GM12872 (cell line): Measurements from ENCODE around the gene PRRX1.

Source experiments
- TF ChIP-seq, protein P1 (sequence below): IDR thresholded peaks from 3 replicates; pipeline ENCODE4 v1.5.1; 2011; ENCODE audit warnings: low read depth, mild to moderate bottlenecking, low read length, moderate library complexity; ENCODE audit not compliant: insufficient read depth

The PRRX1 gene

DNA sequence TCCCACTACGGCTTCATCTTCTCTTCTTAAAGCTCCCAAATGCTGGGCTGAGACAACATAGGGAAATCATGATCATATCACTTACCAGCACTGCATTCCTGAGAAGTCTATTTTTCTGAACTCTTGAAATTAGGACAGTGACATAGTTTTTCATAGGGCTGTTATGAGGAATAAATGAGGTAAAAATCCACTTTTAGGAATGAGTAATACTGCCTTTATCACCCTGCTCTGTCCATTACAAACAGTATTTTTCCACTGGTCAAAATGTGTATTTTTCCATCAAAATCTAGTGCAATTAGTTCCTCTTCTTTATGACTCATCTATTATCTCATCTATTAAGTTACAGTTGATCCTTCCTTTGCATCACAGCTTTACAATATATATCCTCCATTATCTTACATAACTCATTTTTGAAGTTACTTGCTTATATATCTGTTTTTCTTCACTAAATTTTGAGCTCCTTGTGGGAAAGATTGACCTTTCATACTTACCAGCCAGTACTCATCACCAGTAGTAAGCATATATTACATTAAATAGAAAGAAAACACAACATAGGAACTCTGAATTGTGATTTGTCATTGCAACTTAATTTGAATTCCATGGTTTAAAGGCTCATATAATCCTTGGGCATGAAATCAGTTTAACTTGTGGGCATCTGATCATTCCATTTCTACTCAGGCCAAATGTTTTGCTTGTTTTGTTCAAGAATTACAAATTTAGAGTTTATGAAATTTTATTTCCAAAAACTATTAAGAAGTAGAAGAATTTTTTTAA, 37.1 kb downstream of the PRRX1 start:
- TF ChIP-seq, protein P1, sequence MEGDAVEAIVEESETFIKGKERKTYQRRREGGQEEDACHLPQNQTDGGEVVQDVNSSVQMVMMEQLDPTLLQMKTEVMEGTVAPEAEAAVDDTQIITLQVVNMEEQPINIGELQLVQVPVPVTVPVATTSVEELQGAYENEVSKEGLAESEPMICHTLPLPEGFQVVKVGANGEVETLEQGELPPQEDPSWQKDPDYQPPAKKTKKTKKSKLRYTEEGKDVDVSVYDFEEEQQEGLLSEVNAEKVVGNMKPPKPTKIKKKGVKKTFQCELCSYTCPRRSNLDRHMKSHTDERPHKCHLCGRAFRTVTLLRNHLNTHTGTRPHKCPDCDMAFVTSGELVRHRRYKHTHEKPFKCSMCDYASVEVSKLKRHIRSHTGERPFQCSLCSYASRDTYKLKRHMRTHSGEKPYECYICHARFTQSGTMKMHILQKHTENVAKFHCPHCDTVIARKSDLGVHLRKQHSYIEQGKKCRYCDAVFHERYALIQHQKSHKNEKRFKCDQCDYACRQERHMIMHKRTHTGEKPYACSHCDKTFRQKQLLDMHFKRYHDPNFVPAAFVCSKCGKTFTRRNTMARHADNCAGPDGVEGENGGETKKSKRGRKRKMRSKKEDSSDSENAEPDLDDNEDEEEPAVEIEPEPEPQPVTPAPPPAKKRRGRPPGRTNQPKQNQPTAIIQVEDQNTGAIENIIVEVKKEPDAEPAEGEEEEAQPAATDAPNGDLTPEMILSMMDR: no peak

DNA sequence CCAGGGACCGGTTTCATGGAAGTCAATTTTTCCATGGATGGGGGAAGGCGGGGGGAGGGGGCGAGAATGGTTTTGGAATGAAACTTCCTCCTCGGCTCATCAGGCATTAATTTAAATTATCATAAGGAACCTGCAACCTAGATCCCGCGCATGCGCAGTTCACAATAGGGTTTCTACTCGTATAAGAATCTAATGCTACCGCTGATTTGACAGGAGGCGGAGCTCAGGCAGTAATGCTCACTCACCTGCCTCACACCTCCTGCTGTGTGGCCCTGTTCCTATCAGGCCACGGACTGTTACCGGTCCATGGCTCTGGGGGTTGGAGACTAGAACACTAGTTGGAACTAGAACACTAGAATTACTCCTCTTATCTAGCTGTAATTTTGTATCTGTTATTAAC, 38.0 kb downstream of the PRRX1 start:
- TF ChIP-seq, protein P1: no peak

DNA sequence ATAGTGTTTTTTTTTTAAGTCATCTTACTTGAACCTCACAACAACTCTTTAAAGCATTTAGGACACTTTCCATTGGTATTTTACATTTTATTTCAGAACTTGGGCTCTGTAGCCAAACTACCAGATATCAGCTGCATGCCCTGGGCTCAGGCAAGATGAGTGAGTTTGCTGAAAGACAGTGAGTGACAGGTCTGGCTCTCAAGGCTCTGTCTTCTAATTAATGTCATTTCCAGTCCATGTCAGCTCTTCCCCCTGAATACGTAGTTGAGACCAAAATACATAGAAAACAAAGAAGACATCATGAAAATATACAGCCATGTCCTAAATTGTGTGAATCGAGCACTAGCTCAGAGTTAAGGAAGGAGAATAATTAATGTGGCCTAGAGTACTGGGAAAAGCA, 39.7 kb downstream of the PRRX1 start:
- TF ChIP-seq, protein P1: no peak

DNA sequence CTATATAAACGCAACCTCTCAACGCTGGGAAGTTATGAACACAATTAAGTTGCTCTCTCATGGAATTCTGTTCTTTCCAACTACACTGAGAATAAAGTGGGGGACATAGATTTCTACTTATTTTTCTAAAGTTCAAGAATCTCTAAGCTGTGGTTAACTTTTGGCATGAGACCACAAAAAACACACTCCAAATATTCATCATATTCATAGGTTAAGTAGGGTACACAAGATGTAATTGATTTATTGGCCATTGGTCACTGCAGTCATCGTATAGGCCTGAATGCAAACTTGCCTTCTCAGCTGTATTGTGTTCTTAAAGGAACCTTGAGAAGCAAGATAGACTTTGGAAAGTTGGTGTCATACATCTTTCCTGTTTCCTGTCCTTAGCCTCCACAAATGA, 40.3 kb downstream of the PRRX1 start:
- TF ChIP-seq, protein P1: no peak

DNA sequence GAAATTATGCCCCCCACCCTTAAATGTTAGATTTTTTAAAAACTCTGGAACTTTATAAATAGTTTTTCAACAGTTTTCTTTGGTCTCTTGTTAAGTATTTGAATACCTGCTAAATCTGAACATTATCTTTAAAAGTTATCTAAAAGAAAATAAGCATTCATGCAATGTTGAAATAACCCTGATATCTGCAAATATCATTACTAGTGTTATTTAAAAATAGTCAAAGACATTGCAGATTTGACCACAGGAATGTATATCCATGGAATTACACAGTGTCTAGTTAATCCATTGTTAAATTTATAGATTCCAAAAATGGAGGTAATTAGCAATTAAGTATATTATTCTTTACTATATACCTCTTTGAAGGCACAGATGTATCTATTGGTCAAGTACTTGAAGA, 42.0 kb downstream of the PRRX1 start:
- TF ChIP-seq, protein P1: no peak

DNA sequence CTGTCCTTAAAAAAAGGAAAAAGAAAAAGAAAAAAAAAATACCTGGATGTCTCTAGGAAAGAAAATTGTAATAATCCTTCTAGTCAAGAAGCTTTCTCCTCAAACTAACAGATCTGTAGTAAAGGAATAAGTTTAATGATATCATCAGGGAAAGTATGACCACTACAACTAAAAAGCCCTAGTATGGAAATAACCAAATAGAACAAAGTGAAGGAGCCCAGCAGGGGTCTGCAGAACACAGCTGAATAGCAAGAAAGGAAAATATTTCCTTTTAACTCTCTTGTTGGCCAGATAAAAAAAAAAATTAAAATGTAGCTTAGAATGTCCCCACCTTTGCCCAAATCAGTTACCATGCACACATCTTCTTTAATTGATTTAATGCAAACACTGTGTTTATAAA, 43.2 kb downstream of the PRRX1 start:
- TF ChIP-seq, protein P1: no peak

DNA sequence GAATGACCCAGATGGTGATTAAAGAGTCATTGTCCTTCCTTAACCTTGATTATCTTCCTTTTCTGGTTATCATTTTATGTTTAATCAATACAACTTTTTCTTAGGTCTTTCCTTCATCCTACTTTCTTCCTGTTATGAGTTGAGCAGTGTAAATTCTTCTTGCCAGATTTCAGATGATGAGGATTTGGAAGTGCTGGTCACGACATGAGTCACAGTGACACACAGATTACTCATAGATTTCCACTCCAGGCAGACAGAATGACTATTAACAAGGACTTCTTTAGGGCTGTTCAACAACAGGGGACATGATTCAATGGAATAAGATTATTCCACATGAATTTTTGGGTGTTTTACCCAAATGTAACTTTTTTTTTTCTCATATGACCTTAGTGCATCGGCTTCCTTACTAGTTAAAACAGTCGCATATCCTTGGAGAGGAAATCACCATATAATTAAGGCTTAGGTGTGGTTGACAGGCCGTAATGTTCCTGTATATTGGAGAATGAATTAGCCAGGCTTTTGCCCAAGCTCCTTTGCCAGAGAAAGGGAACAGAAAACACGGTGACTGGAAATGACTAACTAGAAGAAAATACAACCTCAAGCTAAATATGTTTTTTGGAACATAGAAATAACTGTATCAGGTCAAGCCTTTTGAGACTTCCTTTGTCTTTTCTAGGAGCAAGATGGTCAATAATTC, 44.2 kb downstream of the PRRX1 start:
- TF ChIP-seq, protein P1: no peak
